IPS DF 6.9 (cell line): ENCODE measurements around the gene SAFB2.

ENCODE experiments used
- DNase-seq: peaks from one replicate; pipeline ENCODE4 v3.0.0-alpha.2; 2013; ENCODE audit warnings: low read depth, low spot score
- H3K27ac ChIP-seq: one replicate; pipeline ENCODE4 v1.5.1; 2013; ENCODE audit warnings: low read length, control low read depth
- H3K27me3 ChIP-seq: 2 replicates; pipeline ENCODE4 v1.6.1; 2013; ENCODE audit warnings: mild to moderate bottlenecking, low read length; ENCODE audit not compliant: control insufficient read depth, insufficient read depth
- H3K36me3 ChIP-seq: 2 replicates; pipeline ENCODE4 v1.6.1; 2013; ENCODE audit warnings: low read length; ENCODE audit not compliant: control insufficient read depth, insufficient read depth
- H3K4me1 ChIP-seq: 2 replicates; pipeline ENCODE4 v1.6.1; 2013; ENCODE audit warnings: low read length; ENCODE audit not compliant: control insufficient read depth, insufficient read depth
- H3K4me3 ChIP-seq: 2 replicates; pipeline ENCODE4 v1.5.1; 2013; ENCODE audit warnings: mild to moderate bottlenecking, low read length
- H3K9me3 ChIP-seq: 2 replicates; pipeline ENCODE4 v1.6.1; 2013; ENCODE audit warnings: low read length, inconsistent platforms; ENCODE audit not compliant: control insufficient read depth, insufficient read depth
- WGBS: extraction: QIAGEN DNeasy Blood & Tissue Kit; methylation state at CpG from one replicate; pipeline ENCODE4 v1.1.7; 2013; ENCODE audit warnings: mixed read lengths, missing lambda C conversion rate; ENCODE audit not compliant: insufficient read length, insufficient coverage; 5-methylcytosine and 5-hydroxymethylcytosine counted together

Gene SAFB2

DNA sequence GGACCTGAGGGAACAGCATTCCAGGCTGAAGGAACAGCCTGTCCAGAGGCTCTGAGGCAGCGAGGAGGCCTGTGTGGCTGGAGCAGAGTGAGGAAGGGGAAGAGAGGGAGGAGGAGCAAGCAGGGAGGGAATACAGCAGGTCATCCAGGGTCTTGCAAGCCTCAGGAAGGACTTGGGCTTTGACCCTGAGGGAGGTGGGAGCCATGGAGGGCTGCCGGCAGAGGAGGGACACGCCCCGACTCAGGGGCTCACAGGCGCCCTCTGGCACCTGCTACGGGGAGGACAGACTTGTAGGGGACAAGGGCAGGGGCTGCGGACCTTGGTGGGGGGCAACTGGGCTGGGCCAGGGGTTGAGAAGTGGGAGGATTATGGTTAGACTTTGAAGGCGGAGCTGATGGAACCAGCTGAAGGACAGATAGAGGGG lies 59.6 kb downstream of the SAFB2 start:
- DNase-seq, result no peak

DNA sequence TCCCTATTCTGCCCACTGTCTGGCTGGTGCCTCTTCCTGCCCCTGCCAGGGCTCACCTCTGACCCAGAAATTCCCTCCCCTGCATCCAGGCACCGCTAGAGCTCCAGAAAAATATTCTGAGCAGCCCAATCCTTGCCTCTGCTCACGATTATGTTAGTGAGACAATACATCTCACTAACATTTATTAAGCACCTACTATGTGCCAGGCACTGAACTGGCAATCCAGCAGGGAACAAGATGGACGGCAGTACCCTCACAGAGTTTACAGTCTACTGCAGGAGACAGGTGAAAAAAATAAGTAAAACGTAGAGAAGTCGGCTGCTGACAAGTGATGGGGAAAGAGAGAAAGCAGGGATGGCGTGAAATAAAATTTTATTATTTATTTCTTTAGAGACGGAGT lies 60.3 kb downstream of the SAFB2 start:
- Histone ChIP-seq H3K27me3 (peaks cover 4% of the 10 kb centered on the region; the same call in 1 of the 2 replicates), H3K36me3 (no peaks in the 10 kb centered on the region), H3K4me1 (peaks cover 8% of the 10 kb centered on the region), H3K9me3 (no peaks in the 10 kb centered on the region), H3K27ac (no peak overlapping the region), H3K4me3 (no peak overlapping the region)
- no peak for DNase-seq
- WGBS, result 100% methylated on average over 3 of the region's 7 CpGs

More for the DNA sequence above, 59.6 kb downstream of the SAFB2 start:
- WGBS, result no CpG with 5 or more reads among the region's 8 CpGs
- H3K27me3 ChIP-seq, result peaks cover 4% of the 10 kb centered on the region; the same call in 1 of the 2 replicates
- no peaks in the 10 kb centered on the region for H3K9me3 ChIP-seq
- H3K4me1 ChIP-seq, result peaks cover 8% of the 10 kb centered on the region
- H3K36me3 ChIP-seq, result no peaks in the 10 kb centered on the region
- H3K4me3 ChIP-seq, result no peak overlapping the region
- no peak overlapping the region for H3K27ac ChIP-seq

DNA sequence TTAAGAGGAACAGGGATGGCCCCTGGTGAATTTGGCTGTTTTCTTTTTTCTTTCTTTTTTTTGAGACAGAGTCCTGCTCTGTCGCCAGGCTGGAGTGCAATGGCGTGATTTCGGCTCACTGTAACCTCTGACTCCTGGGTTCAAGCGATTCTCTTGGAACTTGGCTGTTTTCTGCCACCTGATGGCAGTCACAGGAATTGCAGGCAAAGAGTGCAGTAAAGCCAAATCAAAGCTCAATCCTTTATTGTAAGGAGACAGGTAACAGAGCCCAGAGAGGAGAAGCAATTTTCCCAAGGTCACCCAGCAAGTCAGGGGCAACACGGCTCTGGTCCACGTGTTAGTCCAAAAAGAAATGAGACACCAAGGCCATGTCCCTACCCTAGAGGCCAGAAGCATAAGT lies 61.0 kb downstream of the SAFB2 start:
- Histone ChIP-seq H3K4me3 (no peak overlapping the region), H3K27me3 (no peaks in the 10 kb centered on the region; the same call in 1 of the 2 replicates), H3K27ac (no peak overlapping the region), H3K9me3 (no peaks in the 10 kb centered on the region), H3K4me1 (peaks cover 8% of the 10 kb centered on the region), H3K36me3 (no peaks in the 10 kb centered on the region)
- WGBS, result no CpG with 5 or more reads among the region's 6 CpGs
- no peak for DNase-seq

DNA sequence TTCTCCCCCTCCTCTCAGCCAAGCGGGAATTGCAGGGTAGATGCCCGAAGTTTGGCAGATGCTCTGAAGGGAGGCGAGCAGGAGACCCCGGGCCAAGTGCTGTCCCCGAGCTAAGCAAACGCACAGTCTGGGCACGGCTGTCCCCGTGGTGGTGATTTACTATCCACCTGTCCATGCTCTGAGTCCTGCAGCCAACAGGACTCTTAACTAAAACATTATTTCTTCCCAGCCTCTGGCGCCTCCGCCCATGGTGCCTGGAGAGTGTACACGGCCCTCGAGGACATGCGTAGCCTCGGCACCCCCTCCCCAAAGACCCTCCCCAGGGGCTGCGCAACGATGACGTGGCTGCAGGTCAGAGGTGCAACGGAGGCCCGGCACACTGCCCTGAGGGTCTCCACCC lies 62.4 kb downstream of the SAFB2 start:
- Histone ChIP-seq H3K4me3 (no peak overlapping the region), H3K4me1 (peaks cover 8% of the 10 kb centered on the region), H3K36me3 (no peaks in the 10 kb centered on the region), H3K9me3 (no peaks in the 10 kb centered on the region), H3K27me3 (no peaks in the 10 kb centered on the region), H3K27ac (no peak overlapping the region)
- no CpG with 5 or more reads among the region's 19 CpGs for WGBS
- no peak for DNase-seq

DNA sequence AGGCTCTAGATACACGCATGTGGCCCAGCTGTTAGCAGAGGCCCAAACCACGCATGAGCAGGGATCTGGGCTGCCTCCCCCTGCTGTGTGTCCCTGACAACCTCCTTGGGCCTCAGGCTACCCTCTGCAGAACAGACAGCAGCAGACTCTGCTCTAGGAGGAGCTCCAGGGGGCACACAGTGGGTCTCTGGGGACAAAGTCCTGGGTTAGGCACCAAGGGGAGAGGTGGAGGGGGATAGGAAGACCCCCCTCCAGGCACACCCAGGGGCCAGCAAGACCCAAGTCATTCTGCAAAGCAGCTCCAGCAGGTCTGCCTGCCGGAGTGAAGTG lies 62.8 kb downstream of the SAFB2 start:
- no peaks in the 10 kb centered on the region for H3K9me3 ChIP-seq
- no peak overlapping the region for H3K4me3 ChIP-seq
- H3K4me1 ChIP-seq, result peaks cover 8% of the 10 kb centered on the region
- H3K27me3 ChIP-seq, result no peaks in the 10 kb centered on the region
- no peak for DNase-seq
- H3K27ac ChIP-seq, result no peak overlapping the region
- no CpG with 5 or more reads among the region's 3 CpGs for WGBS
- H3K36me3 ChIP-seq, result no peaks in the 10 kb centered on the region

DNA sequence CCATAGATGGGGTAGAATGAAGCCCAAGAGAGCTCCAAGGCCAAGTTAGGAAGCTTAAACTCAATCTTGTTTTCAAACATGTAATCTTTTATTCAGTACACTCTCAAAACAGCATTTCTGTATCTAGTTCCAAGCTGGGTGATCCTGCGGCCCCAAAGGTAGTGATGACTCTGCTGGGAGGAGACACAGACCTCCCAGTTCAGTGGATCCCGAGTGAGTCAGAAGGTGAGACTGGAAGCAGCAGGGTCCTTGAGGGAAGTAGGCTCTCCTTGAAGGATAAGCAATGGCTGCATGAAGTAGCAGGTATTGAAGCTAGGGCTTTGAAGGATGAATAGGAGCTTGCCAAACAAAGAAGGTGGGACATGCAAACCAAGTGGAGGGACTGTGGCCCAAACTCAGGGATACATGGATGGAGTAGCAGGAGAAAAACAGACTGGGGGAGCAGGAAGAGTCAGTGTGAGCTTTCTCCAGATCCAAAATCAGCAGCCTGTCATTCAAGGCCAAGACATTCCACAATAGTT lies 64.4 kb downstream of the SAFB2 start:
- no CpG with 5 or more reads among the region's 2 CpGs for WGBS
- H3K27ac ChIP-seq, result no peak overlapping the region

DNA sequence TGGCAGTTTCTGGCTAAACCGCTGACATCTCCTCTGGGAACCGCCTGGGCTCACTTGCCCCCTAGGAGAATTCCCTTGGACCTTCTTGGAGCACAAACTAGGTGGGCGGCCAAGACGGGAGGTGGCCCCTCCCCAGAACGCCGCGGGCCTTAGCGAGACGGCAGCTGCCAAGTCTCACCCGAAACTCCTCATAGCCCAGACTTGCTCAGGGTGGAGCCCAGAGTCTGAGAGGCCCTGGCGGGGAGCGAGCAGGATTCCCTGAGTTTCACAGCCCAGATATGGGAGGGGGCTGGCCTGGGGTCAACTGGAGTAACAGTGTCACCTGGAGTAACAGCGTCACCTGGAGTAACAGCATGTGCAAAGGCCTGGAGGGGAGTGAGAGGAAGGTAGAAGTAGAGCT lies 64.9 kb downstream of the SAFB2 start:
- Histone ChIP-seq H3K4me1 (peaks cover 10% of the 10 kb centered on the region), H3K9me3 (no peaks in the 10 kb centered on the region), H3K36me3 (no peaks in the 10 kb centered on the region), H3K4me3 (no peak overlapping the region), H3K27me3 (no peaks in the 10 kb centered on the region), H3K27ac (no peak overlapping the region)
- no CpG with 5 or more reads among the region's 13 CpGs for WGBS
- DNase-seq, result no peak

More for the DNA sequence above, 64.4 kb downstream of the SAFB2 start:
- no peaks in the 10 kb centered on the region for H3K9me3 ChIP-seq
- no peaks in the 10 kb centered on the region for H3K36me3 ChIP-seq
- no peaks in the 10 kb centered on the region for H3K27me3 ChIP-seq
- H3K4me3 ChIP-seq, result no peak overlapping the region
- peaks cover 10% of the 10 kb centered on the region for H3K4me1 ChIP-seq
- DNase-seq, result no peak

DNA sequence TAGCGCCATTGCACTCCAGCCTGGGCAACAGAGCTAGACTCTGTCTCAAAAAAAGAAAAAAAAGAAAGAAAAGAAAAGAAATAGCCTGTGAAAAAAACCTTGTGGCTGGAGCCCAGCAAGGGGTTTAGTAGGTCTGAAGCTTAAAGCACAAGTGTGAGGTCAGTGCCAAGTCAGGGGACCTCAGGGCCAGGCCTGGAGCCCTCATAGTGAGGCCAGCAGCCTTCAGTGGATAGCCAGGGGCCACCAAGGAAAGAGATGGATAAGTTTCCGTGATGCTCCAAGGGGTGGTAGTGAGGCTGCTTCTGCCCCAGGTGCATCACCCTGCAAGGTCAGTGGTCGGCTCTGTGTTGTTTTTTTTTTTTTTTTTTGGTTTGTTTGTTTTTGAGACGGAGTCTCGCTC lies 67.7 kb downstream of the SAFB2 start:
- Histone ChIP-seq H3K27me3 (no peaks in the 10 kb centered on the region), H3K36me3 (no peaks in the 10 kb centered on the region), H3K27ac (no peak overlapping the region), H3K4me1 (peaks cover 1% of the 10 kb centered on the region; the same call in 1 of the 2 replicates), H3K9me3 (no peaks in the 10 kb centered on the region), H3K4me3 (no peak overlapping the region)
- DNase-seq, result no peak
- WGBS, result no CpG with 5 or more reads among the region's 5 CpGs

DNA sequence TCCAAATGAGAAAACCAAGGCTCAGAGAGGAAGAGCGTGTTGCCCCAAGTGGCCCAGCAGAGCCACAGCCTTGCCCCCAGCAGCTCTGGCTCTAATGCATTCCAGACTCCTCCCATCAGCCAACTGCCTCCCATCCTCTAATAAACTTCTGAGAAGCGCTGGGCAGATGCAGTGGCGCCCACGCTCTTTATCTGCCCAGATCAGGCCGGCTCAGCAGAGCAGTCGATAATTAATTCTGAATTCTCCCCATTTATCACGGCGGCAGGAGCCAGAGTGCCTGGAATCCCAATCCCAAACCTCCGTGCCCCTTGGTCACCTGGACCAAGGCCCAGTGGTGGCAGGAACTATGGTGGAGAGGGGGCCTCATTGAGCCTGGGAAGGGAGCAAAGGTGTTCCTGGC lies 68.7 kb downstream of the SAFB2 start:
- H3K4me3 ChIP-seq, result no peak overlapping the region
- H3K9me3 ChIP-seq, result no peaks in the 10 kb centered on the region
- DNase-seq, result no peak
- WGBS, result no CpG with 5 or more reads among the region's 9 CpGs
- H3K27me3 ChIP-seq, result no peaks in the 10 kb centered on the region
- H3K27ac ChIP-seq, result no peak overlapping the region
- H3K4me1 ChIP-seq, result 0 out of 2 replicates have a peak, but pooled peaks cover 1% of the 10 kb centered on the region
- H3K36me3 ChIP-seq, result no peaks in the 10 kb centered on the region

DNA sequence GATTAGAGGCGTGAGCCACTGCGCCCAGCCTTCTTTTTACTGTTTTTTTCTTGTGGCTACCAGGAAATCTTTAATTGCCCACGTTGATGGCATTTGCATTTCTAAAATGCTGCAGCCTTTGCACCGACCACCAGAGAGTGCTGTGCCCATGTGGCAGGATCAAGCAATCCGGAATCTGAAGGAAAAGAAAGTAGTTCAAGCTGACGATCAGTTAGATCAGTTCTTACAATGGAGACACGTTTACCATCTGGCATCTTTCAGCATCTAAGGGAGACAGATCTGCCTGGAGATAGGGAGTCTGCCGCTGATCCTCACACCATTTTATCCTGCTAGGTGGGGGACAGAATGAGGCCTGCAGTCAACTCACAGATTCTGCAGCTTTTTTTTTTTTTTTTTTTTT lies 74.7 kb downstream of the SAFB2 start:
- no peaks in the 10 kb centered on the region for H3K27me3 ChIP-seq
- H3K4me1 ChIP-seq, result no peaks in the 10 kb centered on the region
- no peak overlapping the region for H3K27ac ChIP-seq
- H3K36me3 ChIP-seq, result no peaks in the 10 kb centered on the region
- no peaks in the 10 kb centered on the region for H3K9me3 ChIP-seq
- no peak for DNase-seq
- no CpG with 5 or more reads among the region's 8 CpGs for WGBS
- no peak overlapping the region for H3K4me3 ChIP-seq

DNA sequence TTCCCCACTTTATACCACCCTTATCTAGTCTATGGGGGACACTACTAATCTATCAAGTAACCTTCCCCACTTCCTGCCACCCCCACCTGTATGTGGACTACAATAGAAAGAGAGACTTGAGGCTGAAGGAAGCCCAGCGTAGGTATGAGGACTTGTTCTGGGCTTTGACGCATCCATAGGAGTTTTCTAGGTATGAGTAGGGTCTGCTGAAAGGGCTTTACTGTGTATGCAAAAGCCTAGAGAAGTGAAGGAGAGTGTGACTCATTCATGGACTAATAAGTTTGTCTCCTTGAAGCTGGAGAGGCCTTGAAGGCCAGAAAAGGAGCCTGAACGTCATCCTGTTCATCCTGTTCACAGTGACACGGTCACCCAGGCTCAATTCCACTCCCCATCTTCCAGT lies 76.6 kb downstream of the SAFB2 start:
- no peak for DNase-seq
- Histone ChIP-seq H3K27me3 (no peaks in the 10 kb centered on the region), H3K27ac (no peak overlapping the region), H3K9me3 (no peaks in the 10 kb centered on the region), H3K4me1 (no peaks in the 10 kb centered on the region), H3K36me3 (no peaks in the 10 kb centered on the region), H3K4me3 (no peak overlapping the region)
- no CpG with 5 or more reads among the region's 4 CpGs for WGBS
